ENCODE measurements around the gene SIRT3. TPM values are rescaled to one million over a fixed set of nuclear protein-coding genes. Genes with fewer than 3 reads are reported as not detected.

The SIRT3 gene
- total RNA-seq, 1 donor from 2014 or later = 15.7 TPM

GRCh38 chr11:252666-253065 lies 16.5 kb upstream of the SIRT3 start:
- H3K27me3 ChIP-seq = no peaks in the 10 kb centered on the region
- H3K27ac ChIP-seq = no peak overlapping the region
- H3K9me3 ChIP-seq = no peaks in the 10 kb centered on the region
- TF ChIP-seq CTCF (IDR thresholded peaks at IDR 0.05) = no peak
- DNase-seq (no peak), ATAC-seq (no peak)
- peaks cover 57% of the 10 kb centered on the region for H3K36me3 ChIP-seq
- H3K4me3 ChIP-seq = no peak overlapping the region
- H3K4me1 ChIP-seq = no peaks in the 10 kb centered on the region
- intact Hi-C loops (cut with DNase I) = no loop called here

GRCh38 chr11:251550-251949 lies 15.4 kb upstream of the SIRT3 start:
- Histone ChIP-seq H3K27ac (no peak overlapping the region), H3K27me3 (no peaks in the 10 kb centered on the region), H3K4me1 (no peaks in the 10 kb centered on the region), H3K9me3 (no peaks in the 10 kb centered on the region), H3K4me3 (no peak overlapping the region), H3K36me3 (peaks cover 68% of the 10 kb centered on the region)
- TF ChIP-seq CTCF (IDR thresholded peaks at IDR 0.05) = no peak
- no peak for ATAC-seq
- intact Hi-C loops (cut with DNase I) = no loop called here
- no peak for DNase-seq

- intact Hi-C loops (cut with DNase I) = no loop called here
- no peaks in the 10 kb centered on the region for H3K27me3 ChIP-seq
- peaks cover 75% of the 10 kb centered on the region for H3K36me3 ChIP-seq
- no peak overlapping the region for H3K4me3 ChIP-seq
- H3K27ac ChIP-seq = no peak overlapping the region
- DNase-seq (no peak), ATAC-seq (peak; percentile 91)
- no peaks in the 10 kb centered on the region for H3K4me1 ChIP-seq
- no peaks in the 10 kb centered on the region for H3K9me3 ChIP-seq
- peak; percentile 67 for TF ChIP-seq CTCF (IDR thresholded peaks at IDR 0.05)
These were observed 14.7 kb upstream of the SIRT3 start for GRCh38 chr11:250740-251299.

- Histone ChIP-seq H3K9me3 (no peaks in the 10 kb centered on the region), H3K4me1 (no peaks in the 10 kb centered on the region), H3K27me3 (no peaks in the 10 kb centered on the region), H3K36me3 (peaks cover 79% of the 10 kb centered on the region), H3K27ac (no peak overlapping the region), H3K4me3 (no peak overlapping the region)
- no peak for TF ChIP-seq CTCF (IDR thresholded peaks at IDR 0.05)
- intact Hi-C loops (cut with DNase I) = no loop called here
- DNase-seq (no peak), ATAC-seq (no peak)
These were observed 14.1 kb upstream of the SIRT3 start for GRCh38 chr11:250274-250673.

- H3K27me3 ChIP-seq = no peaks in the 10 kb centered on the region
- H3K4me3 ChIP-seq = no peak overlapping the region
- DNase-seq (no peak), ATAC-seq (no peak)
- intact Hi-C loops (cut with DNase I) = no loop called here
- H3K27ac ChIP-seq = no peak overlapping the region
- H3K36me3 ChIP-seq = peaks cover 91% of the 10 kb centered on the region
- no peak for TF ChIP-seq CTCF (IDR thresholded peaks at IDR 0.05)
- no peaks in the 10 kb centered on the region for H3K9me3 ChIP-seq
- H3K4me1 ChIP-seq = no peaks in the 10 kb centered on the region
These were observed 12.9 kb upstream of the SIRT3 start for GRCh38 chr11:249062-249461.

GRCh38 chr11:244376-244775 lies 8.2 kb upstream of the SIRT3 start:
- DNase-seq (no peak), ATAC-seq (no peak)
- no peaks in the 10 kb centered on the region for H3K4me1 ChIP-seq
- no peaks in the 10 kb centered on the region for H3K27me3 ChIP-seq
- H3K27ac ChIP-seq = no peak overlapping the region
- H3K9me3 ChIP-seq = no peaks in the 10 kb centered on the region
- intact Hi-C loops (cut with DNase I) = no loop called here
- no peak for TF ChIP-seq CTCF (IDR thresholded peaks at IDR 0.05)
- H3K36me3 ChIP-seq = peaks cover 89% of the 10 kb centered on the region
- no peak overlapping the region for H3K4me3 ChIP-seq
